Activated CD8-positive, alpha-beta memory T cell treated with anti-CD3 and anti-CD28 coated beads, Interleukin-2, amount 50 U/mL, for 4 hours (primary cell): ENCODE results near the gene SLC24A4.

Source experiments
- DNase-seq: peaks from one replicate; pipeline ENCODE4 v3.0.0-alpha.2; 2020

Gene SLC24A4

GRCh38 chr14:92460916-92461579 is 138.1 kb downstream of the SLC24A4 start:
- no peak for DNase-seq

DNA sequence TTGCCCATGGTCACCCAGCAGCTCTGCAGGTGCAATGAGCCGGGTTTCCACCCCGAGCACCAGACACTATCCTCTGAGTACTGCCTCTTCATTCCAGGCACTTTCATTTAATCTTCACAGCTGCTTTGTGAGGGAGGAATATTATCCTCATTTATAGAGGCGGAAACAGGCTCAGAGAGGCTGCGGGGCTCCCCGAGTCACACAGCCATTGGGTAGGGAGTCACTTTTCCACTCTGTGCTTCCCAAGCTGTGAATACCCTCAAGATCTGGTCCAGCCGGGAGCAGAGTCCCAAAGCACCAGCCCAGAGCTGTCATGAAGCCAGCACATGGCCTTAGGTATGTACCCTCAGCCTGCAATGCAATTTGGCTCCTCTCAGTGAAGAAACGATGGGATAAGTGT is 138.9 kb downstream of the SLC24A4 start:
- no peak for DNase-seq

- no peak for DNase-seq
Measured at GRCh38 chr14:92462568-92462967, 139.6 kb downstream of the SLC24A4 start.

DNA sequence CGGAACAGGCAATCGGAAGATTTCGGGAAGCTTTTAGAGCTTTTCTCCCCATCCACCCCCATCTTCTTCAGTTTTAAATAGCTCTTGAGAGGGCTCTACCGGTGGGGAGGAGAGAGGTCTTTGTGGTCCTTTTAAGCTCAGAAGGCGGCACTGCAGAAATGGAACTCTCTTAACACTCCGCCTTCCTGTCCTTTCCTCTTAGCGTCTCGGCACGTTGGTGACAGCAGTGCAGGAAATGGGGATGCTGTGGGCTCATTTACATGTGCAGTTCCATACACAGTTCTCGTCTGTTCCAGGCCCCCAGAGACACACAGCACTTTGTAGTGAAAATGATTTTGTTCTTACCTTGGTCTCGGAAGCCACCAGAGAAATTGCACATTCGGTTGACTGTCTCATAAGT is 140.2 kb downstream of the SLC24A4 start:
- DNase-seq: no peak

GRCh38 chr14:92464156-92464555 is 141.2 kb downstream of the SLC24A4 start:
- no peak for DNase-seq

DNA sequence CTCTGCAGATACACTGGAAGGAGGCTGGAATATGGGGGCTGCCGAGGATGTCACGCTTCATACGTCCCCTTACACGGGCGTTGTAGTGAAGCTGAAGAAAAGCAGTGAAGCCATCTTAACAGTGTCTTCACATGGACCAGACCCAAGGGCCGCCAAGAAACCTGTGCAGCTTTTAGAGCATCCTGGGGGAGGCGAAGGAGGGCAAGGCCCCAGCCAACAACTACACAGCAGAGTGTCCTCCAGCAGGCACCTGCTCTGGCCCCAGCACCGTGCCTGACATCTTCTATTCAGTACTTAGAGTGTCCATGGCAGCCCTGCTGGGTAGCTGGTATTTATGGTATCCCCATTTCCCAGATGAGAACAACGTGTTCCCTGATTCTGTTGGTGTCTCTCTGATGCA is 141.8 kb downstream of the SLC24A4 start:
- no peak for DNase-seq

DNA sequence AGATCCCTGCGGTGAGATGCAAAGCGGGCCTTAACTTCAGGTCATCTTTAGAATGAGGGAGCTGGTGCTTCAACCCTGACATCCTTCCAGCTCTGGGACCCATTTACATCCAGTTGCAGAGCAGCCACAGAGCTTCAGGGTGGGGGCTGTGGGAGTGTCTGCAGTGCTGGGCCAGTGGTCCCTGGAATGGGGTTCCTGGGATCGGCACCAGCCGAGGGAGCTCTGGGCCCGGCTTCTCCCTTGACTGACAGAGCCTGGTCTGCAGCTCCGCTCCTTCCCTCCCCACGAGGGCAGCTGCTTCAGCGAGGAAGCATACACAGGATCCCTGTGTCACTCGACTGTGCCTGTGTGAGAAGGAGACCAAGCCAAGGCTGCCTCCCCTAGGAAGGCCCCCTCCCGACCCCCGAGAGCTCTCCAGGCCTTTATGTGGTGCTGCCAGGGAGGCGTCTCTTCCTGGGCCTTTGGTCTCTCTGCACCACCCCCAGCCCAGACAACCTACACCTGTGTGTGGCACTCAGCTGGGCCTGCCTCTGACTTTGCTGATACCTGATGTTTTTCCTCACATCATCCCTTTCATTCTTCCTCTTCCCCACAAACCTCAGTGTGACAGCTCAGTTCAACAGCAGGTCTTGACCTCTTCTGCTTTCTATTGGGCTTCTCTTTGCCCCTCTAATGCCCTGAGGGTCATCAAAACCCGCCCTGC is 142.5 kb downstream of the SLC24A4 start:
- DNase-seq: no peak

- no peak for DNase-seq
Measured at GRCh38 chr14:92466059-92466458, 143.1 kb downstream of the SLC24A4 start.

DNA sequence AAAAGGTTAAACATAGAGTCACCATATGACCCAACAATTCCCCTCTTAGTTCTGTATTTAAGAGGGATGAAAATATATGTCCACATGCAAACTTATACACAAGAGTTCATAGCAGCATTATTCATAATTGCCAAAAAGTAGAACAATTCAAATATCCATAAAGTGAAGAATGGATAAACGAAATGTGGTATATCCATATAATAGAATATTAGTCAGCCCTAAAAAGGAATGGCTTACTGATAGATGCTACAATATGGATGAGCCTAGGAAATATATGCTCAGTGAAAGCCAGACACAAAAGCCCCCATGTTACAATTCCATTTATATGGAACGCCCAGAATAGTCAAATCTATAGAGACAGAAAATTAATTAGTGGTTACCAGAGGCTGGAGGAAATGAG is 146.6 kb downstream of the SLC24A4 start:
- no peak for DNase-seq

DNA sequence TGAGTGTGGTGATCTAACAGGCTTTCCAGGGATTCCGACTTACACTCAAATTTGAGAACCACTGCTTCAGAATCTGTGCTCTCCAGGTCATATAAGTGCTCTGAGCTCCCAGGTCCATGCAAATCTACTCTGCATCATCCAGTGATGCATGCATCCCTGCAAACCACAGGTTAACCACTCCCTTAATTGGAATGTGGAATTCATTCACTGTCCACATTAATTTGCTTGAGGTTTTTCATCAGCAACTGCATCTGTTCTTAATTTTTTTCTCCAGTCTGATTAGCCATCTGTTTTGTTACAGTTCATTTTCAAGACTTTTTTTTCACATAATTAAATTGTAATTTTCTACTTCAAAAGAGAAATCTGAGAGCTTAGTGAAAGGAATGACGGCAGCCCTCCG is 147.2 kb downstream of the SLC24A4 start:
- no peak for DNase-seq

DNA sequence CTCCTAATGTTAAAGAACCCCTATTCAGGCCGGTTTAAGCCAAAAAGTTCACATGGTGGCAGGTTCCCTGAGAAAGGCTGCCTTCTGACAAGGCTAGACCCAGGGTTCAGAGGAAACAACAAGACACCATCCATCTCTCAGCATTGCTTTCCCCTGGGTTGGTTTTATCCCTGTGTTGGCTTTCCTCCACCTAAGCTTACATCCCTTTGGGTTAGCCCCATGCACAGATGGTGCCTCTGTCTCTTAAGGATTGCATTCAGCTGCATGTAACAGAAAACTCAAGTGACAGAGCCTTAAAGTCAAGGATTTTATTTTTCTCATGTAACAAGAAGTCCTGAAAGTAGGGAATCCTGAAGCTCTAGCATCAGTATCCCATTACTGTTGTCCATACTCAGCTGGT is 147.8 kb downstream of the SLC24A4 start:
- DNase-seq: no peak

GRCh38 chr14:92471919-92472318 is 149.0 kb downstream of the SLC24A4 start:
- DNase-seq: no peak

DNA sequence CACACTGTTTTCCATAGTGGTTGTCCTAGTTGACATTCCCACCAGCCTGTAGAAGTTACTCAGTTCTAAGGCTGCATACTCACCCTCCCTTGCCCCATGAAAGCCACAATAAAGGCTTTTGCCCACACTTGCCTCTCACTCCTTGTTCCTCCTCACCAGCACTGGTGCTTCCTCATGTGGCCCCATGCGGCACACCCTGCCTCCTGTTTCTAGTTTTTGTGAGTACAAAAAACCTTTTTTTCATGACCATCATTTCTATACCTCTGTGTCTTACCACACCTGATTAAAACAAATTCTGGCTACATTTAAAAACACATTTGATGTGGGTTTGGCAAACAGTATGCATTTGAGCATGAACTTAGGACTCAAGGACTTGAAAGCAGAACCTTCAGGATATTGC is 149.9 kb downstream of the SLC24A4 start:
- DNase-seq: no peak

DNA sequence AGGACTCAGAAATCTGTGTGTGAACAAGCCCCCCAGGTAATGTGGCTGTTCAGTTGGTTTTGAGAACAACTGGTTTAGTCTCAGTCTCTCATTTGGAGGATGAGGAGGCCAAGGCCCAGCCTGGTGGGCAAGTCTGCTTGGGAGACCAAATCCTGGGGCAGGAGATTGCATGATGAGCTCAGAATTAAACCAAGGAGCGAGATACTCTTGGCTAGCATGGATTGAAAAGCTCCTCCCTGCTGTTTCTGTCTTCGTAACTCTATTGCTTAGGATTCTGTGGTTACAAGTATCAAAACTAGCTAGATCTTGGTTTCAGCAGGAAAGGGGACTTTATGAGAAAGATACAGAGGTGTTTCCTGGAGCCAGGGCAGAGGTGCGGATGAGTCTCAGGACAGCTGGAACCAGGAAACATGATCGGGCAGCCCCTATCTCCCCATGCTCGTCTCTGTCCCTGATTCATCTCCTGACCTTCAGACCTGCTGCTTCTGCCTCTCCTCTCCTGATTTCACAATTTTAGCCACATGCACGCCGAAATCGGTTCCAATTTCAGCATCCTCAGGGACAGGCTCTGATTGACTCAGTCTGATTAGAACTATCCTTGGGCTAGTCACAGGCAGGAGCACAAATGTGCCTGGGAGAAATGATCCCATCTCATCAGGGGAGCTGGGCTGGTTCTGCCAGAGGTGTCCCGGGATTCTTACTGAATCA is 150.4 kb downstream of the SLC24A4 start:
- DNase-seq: no peak

DNA sequence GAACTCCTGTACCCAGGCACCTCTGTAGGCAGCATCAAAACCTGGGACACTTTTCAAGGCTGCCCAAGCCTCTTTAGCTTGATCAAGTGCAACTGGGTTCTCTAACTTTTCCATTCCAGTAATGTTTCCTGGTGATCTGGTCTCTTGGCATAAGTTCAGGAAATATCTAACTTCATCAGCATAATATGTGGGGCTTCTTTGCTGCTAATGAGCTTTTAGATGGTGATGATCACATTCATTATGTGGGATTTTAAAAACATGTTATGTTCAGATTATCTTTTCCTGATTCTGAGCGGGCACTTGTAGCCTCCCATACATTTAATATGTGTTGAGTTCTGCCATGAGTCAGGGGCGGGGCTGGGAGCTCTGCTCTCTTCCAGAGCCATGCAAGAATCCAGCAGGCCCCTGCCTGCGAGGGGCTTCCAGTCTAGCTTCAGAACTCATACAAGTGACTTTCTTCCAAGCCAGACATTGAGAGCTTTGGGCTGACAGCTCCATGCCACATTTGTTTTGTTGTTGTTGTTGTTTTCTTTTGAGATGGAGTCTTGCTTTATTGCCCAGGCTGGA is 151.1 kb downstream of the SLC24A4 start:
- no peak for DNase-seq

DNA sequence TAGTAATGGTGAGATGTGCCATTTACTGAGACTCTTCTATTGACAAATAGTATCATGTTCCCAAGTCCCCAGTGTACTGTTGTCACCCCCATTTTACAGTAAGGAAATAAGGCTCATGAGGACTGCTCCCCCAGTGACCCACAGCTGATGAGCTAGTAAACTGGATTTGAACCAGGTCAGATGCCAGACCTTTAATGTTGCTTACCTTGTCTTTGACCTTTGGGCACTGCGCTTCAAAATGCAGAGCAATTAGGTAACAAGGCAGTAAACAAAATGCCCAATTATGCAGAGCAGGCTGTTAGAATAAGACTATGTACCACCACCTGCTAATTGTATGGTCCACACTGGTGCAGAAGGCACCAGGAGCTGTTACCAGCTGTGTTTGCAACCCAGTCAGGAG is 152.1 kb downstream of the SLC24A4 start:
- DNase-seq: no peak

GRCh38 chr14:92475451-92476187 is 152.7 kb downstream of the SLC24A4 start:
- DNase-seq: no peak

GRCh38 chr14:92480856-92481255 is 157.9 kb downstream of the SLC24A4 start:
- DNase-seq: no peak

DNA sequence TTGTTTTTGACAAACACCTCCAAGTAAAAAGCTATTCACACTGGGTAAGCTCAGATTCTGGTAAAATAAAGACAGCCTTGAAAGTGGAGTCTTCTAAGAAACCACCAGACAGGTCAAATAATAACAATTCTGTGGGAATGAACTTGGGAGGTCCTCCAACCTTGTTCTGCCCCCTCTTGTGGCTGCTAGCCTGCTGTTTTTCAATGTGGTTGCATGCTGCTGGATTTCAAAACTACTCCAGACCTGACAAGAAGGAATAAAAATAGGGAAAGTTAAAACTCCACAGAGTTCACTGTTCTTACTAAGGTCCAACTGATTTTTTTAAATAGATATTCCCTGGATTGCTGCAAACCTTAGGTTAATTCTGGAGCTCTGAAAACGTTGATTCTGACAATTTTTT is 158.4 kb downstream of the SLC24A4 start:
- DNase-seq: no peak

GRCh38 chr14:92481811-92482555 is 159.0 kb downstream of the SLC24A4 start:
- no peak for DNase-seq

GRCh38 chr14:92482621-92483319 is 159.8 kb downstream of the SLC24A4 start:
- no peak for DNase-seq
